HS-27A (cell line): ENCODE results near the gene KCNMB3.
"Not testable (repeated sequence)": the region's sequence is repeated elsewhere in the genome, so short reads cannot be mapped to it uniquely, and the experiment has no call there.

Experiments used
- DNase-seq: peaks from one replicate; pipeline ENCODE4 v3.0.0-alpha.2; 2012; ENCODE audit warnings: low read depth, missing footprints

The KCNMB3 gene, protein sequence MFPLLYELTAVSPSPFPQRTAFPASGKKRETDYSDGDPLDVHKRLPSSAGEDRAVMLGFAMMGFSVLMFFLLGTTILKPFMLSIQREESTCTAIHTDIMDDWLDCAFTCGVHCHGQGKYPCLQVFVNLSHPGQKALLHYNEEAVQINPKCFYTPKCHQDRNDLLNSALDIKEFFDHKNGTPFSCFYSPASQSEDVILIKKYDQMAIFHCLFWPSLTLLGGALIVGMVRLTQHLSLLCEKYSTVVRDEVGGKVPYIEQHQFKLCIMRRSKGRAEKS

GRCh38 chr3:179250803-179251476 is at the start of gene KCNMB3:
TSS of gene KCNMB3 (minus strand) at chr3:179251114. CDS start at chr3:179250990, 124 bp downstream.
- no peak for DNase-seq

DNA sequence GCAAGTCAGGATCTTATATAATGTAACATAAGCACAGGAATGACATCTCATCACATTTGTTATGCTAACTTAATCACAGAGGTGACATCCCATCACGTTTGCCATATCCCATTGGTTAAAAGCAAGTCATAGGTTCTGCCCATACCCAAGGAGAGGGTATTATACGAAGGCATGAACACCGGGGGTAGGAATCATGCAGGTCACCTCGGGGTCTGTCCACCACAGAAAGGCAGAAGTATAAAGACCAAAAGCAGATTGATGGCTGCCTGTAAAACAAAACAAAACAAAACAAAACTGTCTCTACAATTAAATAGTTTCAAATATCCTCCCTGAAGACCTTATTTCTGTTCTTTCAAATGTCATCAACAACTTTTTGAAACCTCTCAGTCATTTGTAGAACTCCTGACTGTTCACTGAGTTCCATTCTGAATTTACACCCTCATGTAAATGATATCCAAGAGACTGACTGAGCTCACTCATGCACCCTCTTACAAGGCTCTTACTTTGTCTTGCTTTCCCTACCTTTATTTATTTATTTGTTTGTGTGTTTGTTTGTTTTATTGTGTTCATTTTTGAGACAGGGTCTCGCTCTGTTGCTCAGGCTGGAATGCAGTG is 49.2 kb upstream of the KCNMB3 start:
- DNase-seq, result no peak

GRCh38 chr3:179299316-179299715 is 48.4 kb upstream of the KCNMB3 start:
- no peak for DNase-seq

DNA sequence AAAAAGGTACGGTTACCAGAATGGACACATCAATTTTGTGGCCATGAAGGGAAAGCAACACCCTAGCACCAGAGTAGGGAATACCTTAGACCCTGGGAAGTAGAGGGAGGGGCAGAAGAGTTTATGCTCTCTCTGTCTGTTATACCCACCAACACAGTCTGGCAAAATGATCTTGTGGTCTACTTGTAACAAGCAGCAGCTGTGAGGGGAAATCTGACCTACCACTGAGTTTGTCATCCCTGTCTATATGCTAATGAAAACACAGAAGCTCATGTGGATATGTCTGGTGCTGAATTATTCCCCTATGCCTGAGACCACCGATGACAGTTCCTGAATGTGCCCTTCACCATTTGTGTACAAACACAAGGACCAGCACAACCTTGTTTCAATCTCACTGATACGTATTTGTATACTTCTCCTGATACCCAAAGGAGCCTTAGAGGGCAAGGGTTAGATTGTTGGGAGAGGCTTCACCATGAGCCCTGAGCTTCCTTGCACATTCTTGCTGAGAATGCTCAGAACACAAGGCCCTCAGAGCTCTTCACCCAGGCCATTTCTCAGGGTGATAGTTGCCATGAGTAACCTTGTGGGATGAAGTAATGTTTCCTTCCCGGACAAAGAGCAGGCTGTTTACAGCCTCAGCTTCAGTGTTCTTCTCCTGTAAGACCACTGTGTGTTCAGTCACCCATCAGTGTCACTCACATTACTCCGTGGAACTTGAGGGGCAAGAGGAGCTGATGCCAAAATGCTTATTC is 47.2 kb upstream of the KCNMB3 start:
- no peak for DNase-seq

GRCh38 chr3:179292450-179292849 is 41.5 kb upstream of the KCNMB3 start:
- no peak for DNase-seq

DNA sequence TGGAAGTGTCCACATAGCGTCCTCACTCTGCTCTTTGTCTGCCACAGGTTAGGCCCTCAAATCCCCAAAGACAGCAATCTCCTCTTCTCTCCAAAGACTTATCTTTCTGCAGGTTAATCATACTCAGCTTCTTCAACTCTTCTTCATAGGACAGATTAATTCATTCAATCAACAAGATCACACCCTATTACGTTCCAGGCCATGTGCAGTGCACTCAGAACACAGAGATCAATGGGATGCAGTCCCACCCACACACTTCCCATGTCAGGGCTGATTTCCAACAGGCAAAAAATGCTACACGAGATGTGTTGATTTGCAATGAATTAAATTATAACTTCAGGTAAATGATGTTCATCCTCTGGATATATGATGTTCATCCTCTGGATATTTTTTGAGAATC is 38.4 kb upstream of the KCNMB3 start:
- DNase-seq, result no peak

DNA sequence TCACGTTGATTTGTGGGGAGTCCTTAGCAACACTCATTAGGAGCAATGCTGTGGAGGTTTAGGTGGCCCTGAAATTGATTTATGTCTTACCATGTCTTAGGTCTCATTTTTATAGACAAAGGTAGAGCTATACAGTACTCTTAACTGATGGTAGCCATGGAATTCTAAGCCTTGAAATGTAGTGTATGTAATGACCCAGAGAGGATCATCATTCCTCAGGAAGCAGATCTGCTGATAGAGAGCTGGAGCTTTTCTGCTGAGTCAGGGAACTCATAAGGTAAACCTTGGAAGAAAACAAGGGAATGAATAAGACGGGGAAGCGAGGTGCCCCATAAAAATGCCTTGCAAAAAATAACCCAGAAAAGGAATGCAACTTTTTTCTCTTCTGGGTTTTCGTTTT is 37.9 kb upstream of the KCNMB3 start:
- DNase-seq, result no peak

GRCh38 chr3:179286331-179286730 is 35.4 kb upstream of the KCNMB3 start:
- no peak for DNase-seq

DNA sequence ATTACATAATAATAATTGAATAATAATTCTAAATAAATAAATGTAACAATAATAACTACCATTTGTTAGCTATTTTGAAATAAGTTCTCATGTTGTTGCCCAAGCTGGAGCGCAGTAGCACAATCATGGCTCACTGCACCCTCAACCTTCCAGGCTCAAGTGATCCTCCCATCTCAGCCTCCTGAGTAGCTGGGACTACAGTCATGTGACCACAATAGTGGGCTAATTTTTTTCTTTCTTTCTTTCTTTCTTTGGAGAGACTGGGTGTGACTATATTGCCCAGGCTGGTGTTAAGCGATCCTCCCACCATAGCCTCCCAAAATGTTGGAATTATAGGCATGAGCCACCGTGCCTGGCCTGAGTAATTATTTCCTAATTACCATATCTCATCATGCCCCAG is 30.9 kb upstream of the KCNMB3 start:
- no peak for DNase-seq

GRCh38 chr3:179279837-179280236 is 28.9 kb upstream of the KCNMB3 start:
- no peak for DNase-seq

DNA sequence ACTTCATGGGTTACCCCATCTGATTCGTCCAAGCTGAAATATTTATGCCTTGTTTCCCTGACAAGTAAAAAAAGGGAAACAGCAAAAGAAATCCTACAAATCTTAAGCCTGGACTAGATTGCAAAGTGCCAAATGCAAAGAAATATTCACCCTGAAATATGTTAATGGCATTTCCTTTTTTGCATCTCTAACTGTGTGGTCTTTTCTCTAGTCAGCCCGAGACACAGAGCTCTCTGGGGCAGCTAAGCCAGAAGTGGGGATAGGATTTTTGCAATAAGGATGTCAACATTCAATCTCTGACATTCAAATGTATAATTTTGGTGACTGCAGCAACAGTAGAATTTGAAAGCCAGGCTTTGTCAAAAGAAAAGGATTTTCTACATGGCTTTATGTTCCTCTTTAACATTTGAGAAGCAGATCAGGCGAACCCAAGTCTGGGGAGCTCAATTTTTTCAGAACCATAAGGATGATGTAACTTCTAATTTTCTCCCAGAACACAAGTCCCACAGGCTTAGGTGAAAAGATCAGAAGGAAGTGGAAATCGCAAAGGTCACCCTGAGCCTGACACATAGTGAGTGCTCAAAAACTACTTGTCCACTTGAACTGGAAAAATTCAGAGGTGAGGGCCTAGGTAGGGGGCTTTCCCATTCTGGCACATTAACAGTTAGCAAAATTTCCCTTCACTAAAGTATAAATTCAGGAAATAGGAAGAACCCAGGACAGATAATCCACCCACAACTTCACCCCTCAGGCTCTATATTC is 28.2 kb upstream of the KCNMB3 start:
- no peak for DNase-seq

DNA sequence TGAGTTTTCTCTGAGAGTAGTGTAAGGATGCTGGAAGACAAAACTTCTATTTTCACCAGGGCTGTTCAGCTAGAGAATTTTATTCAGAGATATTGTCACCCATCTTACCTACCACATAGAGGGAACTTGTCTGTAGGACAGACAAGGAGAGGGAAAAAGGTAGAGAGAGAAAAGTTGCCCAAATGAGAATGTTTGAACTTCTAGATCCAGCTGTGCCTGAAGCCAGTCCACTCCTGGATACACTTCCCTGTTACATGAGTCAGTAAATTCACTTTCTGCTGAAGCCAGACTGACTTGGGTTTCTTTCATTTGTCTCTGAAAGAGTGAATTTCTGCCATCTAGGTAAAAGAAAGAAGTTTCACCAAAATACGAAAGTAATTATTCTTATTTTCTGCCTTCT is 27.2 kb upstream of the KCNMB3 start:
- no peak for DNase-seq

- DNase-seq, result no peak
These were observed 25.8 kb upstream of the KCNMB3 start for GRCh38 chr3:179276743-179277142.

- no peak for DNase-seq
These were observed 25.1 kb upstream of the KCNMB3 start for GRCh38 chr3:179276001-179276400.

GRCh38 chr3:179274434-179274833 is 23.5 kb upstream of the KCNMB3 start:
- not testable (repeated sequence) for DNase-seq

DNA sequence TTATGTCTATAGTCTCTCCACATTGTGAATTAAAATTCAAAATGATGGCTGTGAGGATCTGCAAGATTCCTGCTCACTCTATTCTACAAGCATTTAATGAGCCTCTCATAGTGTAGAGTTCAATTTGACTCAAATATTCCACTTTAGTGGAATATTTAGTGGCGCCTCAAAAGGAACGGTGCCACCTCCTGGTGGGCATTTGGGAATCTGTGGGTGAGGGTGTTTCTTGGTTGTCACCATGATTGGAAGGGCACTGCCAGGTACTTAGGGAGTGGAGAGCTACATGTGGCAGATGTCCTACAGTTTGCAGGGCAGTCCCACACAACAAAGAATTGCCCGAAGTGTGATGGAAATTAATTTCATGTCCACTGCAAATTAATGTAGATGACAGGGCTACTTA is 21.5 kb upstream of the KCNMB3 start:
- DNase-seq, result peak; percentile 11

GRCh38 chr3:179269152-179269707 is 18.3 kb upstream of the KCNMB3 start:
- DNase-seq, result no peak

DNA sequence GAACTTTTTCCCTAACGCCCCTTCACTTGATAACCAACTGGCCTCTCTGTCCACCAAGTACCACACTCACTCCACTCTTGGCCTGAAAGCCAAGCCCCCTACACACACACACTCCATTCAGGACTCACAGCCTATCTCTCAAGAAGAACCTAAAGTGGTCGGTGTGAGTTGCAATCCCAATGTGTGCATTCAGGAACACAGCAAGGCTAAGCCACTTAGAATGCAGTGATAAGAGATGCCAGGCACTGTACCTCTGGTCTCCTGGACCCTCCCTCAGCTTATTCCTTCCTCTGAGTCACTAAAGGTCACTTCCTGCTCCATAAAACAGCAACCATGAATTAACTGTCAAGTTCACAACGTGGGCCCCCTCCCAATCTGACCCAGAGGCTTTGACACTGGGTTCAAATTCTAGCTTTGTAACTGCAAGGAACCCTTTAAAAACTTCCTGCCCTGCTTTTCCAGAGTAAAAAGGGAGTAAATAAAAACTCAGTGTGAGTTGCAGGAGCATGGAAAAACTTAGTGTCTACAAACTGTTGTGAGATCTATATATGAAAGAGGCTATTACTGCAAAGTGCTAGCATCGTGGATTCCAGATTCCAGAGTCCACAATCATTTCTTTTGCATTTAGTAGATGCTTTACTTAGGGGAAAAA is 17.6 kb upstream of the KCNMB3 start:
- no peak for DNase-seq

DNA sequence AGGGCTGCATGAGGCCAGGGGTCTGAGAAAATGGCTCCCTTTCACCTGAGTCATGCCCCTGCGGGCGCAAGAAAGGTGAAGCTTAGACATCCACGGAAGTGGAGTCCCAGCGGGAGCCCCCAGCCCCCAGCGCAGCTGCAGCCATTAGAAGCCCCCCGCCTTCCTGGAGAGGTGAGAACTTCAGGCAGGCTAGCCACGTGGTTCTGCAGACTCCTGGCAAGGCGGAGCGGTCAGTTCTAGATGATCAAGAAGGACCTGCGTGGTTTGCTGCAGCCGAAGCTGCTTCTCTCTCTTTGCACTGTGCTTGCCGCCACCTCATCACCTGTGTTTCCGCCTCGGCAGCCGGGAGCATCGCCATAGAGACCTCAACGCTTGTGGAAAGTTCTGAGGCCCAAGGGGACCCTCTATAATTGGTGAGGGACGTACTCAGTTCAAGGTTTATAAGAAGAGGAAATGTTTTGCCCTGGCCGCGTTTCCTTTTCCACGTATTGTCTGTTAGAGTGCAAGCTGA is 15.8 kb upstream of the KCNMB3 start:
- no peak for DNase-seq

DNA sequence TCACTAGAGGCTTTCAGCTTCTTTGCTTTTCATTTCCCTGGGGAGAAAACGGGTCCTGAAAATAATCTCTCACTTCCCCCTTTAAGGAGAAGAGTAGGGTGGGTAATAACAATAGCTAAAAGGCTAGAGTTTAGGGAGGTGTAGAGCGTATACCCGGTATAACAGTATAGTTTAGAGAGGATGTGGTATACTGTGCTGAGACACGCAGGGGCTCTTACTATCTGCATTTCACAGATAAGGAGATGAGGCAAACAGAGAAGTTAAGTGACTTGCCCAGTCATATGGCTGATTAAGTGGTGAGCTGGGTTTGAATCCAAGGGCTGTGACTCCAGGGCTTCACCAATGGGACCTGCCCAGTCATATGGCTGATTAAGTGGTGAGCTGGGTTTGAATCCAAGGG is 15.0 kb upstream of the KCNMB3 start:
- no peak for DNase-seq

DNA sequence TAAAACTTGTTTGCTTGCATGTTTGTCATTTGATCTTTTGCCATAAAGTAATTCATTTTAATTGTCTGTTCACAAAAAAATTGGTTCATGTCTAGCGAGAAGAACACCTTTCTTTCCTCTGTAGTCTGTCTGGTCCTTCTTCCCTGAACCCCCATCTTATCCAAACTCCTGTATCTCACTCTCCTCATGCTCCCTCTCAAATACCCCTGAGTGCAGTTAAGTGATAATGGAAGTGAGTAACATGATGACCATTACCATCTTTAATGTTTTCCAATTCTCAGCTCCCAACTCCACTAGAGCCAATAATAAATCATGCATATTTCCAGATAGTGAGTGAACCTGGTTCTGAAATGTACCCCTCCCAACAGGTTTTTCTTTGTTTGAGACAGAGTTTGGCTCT is 14.2 kb upstream of the KCNMB3 start:
- DNase-seq, result no peak
